GM20000 (cell line): ENCODE measurements around the gene POLDIP3.

Source experiments
- DNase-seq: peaks from one replicate; pipeline ENCODE4 v3.0.0; 2012; ENCODE audit warnings: low spot score
- CTCF ChIP-seq: IDR thresholded peaks from 2 replicates; pipeline ENCODE4 v1.5.1; 2012; ENCODE audit warnings: mild to moderate bottlenecking, control low read depth; ENCODE audit errors: extremely low read depth, missing control alignments

POLDIP3 gene

GRCh38 chr22:42603427-42603826, 11.3 kb downstream of the POLDIP3 start:
- TF ChIP-seq CTCF, result no peak
- DNase-seq, result no peak

DNA sequence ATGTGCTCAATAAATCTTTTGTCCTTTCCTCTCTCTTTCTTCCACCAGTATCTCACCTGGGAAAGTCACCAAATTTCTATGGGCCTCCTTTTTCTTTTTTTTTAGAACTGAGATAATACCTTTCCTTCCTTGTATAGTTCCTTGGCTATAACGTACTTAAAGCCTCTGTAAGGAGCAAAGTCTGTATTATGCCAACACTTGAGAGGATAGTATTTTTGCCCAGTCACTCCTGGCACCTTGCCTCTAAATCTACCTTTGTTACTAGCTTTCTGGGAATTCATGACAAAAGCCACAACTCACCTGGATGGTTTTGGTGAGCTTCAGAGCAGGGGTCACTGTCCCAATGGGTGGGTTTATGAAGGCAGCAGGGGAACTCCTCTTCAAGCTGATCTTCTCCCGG, 12.2 kb downstream of the POLDIP3 start:
- DNase-seq, result no peak
- no peak for TF ChIP-seq CTCF

DNA sequence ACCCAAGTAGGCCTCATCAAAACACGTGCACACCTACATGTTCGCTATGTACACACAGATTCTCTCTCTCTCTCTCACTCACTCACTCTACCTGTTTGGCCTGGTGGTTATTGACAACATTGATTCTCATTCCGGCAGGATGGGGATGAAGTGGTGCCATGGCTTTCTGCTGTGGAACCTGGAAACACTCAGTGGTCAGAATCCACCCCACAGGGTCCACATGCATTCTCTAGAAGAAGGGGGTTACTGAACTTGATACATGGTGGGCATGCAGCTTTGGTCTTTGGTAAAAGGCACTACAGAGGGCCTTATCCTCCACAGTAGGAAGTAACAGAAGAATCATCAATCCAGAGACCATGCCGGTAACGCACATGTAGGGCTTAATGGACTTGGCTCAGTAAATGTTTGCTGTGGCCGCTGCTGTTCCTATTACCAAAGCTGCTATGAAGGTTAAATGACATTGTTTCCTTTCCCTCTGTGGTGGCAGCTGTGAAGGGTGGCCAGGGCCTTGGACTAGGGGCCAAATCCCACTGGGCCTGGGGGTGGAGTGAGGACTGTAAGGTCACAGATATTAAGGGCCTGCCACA, 12.7 kb downstream of the POLDIP3 start:
- DNase-seq, result no peak
- no peak for TF ChIP-seq CTCF

GRCh38 chr22:42596863-42597530, 17.7 kb downstream of the POLDIP3 start:
- DNase-seq, result no peak
- TF ChIP-seq CTCF, result no peak

- no peak for TF ChIP-seq CTCF
- no peak for DNase-seq
Measured at GRCh38 chr22:42596336-42596735, 18.3 kb downstream of the POLDIP3 start.

GRCh38 chr22:42595434-42595833, 19.2 kb downstream of the POLDIP3 start:
- no peak for DNase-seq
- no peak for TF ChIP-seq CTCF

DNA sequence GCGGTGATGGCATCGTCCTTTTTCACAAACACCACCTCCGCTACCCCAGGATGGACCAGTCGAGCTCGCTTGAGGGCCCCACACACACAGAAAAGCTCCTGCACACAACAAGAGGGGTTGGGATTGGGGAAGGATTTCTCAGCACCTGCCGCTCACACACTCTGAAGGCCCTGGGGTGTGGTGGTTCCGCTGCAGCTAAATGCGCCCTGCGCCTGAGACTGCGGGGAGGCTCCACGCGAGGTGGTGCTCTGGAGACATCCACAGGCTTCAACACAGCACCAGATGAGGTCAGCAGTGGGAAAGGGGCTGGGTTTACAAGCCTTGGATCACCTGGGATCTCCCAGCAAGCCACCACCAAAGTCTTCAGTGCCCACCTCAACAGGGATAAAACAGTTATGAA, 22.7 kb downstream of the POLDIP3 start:
- no peak for DNase-seq
- TF ChIP-seq CTCF, result no peak
